H1 (cell line): ENCODE data around the gene KXD1. TPM values are rescaled to one million over a fixed set of nuclear protein-coding genes. Genes with fewer than 3 reads are reported as not detected.

Experiments
- CHD7 ChIP-seq: fragments of 300-600 bp; sonication (generic); IDR thresholded peaks from 2 replicates; pipeline ENCODE4 v1.7.1; 2012; ENCODE audit warnings: low read length, moderate library complexity, mild to moderate bottlenecking, inconsistent platforms; ENCODE audit not compliant: insufficient replicate concordance
- CTBP2 ChIP-seq: IDR thresholded peaks from 2 replicates; pipeline ENCODE4 v1.7.0; 2011; ENCODE audit warnings: borderline replicate concordance, mild to moderate bottlenecking, moderate library complexity, mixed read lengths, low read length; ENCODE audit not compliant: insufficient read depth, insufficient read length
- RBBP5 ChIP-seq: IDR thresholded peaks from 2 replicates; pipeline ENCODE4 v1.7.1; 2012; ENCODE audit warnings: low read depth, mild to moderate bottlenecking, inconsistent platforms, low read length, moderate library complexity, borderline replicate concordance
- SP4 ChIP-seq: IDR thresholded peaks from 2 replicates; pipeline ENCODE4 v1.6.1; 2012; ENCODE audit warnings: low read length, inconsistent platforms
- polyA plus RNA-seq, 7 experiments: library from polyadenylated mRNA; depleted of rRNA in 3 of 7; stranded (reverse) in 5 of 7; unstranded in 2 of 7; fragments of >200 nt in 5 of 7; fragments of 200-250 nt in 2 of 7; gene quantifications; 1 replicate in 5 of 7; 2 replicates in 1 of 7; 4 replicates in 1 of 7; pipeline versions ENCODE4 v1.2.1 to v1.2.3, GENCODE V29; 2011 to 2013; ENCODE audit warnings: missing spikeins in 2 of 7, mixed read lengths in 2 of 7
- total RNA-seq: library from RNA; stranded (reverse); fragmentation: NEBNext Ultra II Directional; extraction: Animal tissue kit (Norgen Biotek cat#: 25700); gene quantifications from 2 replicates; pipeline ENCODE4 v1.2.1, GENCODE V29; 2021

Gene KXD1
- total and polyA plus RNA-seq, 2 of the 8 experiments (the other 6 are each of a cell fraction or from before 2014, with no cell fraction given), result 115 to 267 TPM

GRCh38 chr19:18566953-18567352, 9.3 kb downstream of the KXD1 start (continued):
- TF ChIP-seq CHD7 (no peak), SP4 (no peak), CTBP2 (no peak), RBBP5 (no peak)
- TF ChIP-seq, all 59 proteins: peak for 0
